Upper lobe of left lung (tissue), 6 donors: ENCODE measurements around the gene MAP3K13. TPM values are rescaled to one million over a fixed set of nuclear protein-coding genes. Genes with fewer than 3 reads are reported as not detected.

Experiments
- ATAC-seq, 2 donors: fragments of 200-7000 bp; cut with Tn5 transposase; one replicate each; pipeline ENCODE4 v1.9.1; 2022; ENCODE audit warnings: mild to moderate bottlenecking in 2 of 2, moderate library complexity in 2 of 2; ENCODE audit not compliant: low FRiP score in 2 of 2
- DNase-seq, 2 donors: peaks; one replicate each; pipeline ENCODE4 v3.0.0-alpha.2; 2019 to 2020
- H3K27ac ChIP-seq, 4 donors: fragments of 200-600 bp; sonication (generic); one replicate each; pipeline ENCODE4 v1.5.1; 2016 to 2019
- H3K27me3 ChIP-seq, 4 donors: fragments of 200-600 bp; sonication (generic); one replicate each; pipeline ENCODE4 v1.5.1; 2017 to 2019
- H3K36me3 ChIP-seq, 4 donors: fragments of 200-600 bp; sonication (generic); one replicate each; pipeline ENCODE4 v1.5.1; 2016 to 2019
- H3K4me1 ChIP-seq, 4 donors: fragments of 200-600 bp; sonication (generic); one replicate each; pipeline ENCODE4 v1.5.1; 2018 to 2019
- H3K4me3 ChIP-seq, 4 donors: fragments of 200-600 bp; sonication (generic); one replicate each; pipeline ENCODE4 v1.5.1; 2017 to 2019; ENCODE audit warnings: mild to moderate bottlenecking in 2 of 4, moderate library complexity in 1 of 4
- H3K9me3 ChIP-seq, 4 donors: fragments of 200-600 bp; sonication (generic); one replicate each; pipeline ENCODE4 v1.5.1; 2018 to 2019
- CTCF ChIP-seq, 6 experiments: fragments of 450-650 bp in 4 of 6; fragments of 200-600 bp in 2 of 6; sonication (generic) in 2 of 6; IDR thresholded peaks; one replicate each; pipeline ENCODE4 v1.5.1; 2016 to 2019; ENCODE audit warnings: antibody characterized with exemption in 6 of 6
- EP300 ChIP-seq, 4 donors: sonication (generic); formaldehyde crosslinking; IDR thresholded peaks; one replicate each; pipeline ENCODE4 v1.5.1; 2017; ENCODE audit warnings: antibody characterized with exemption in 4 of 4, control low read depth in 2 of 4
- POLR2A ChIP-seq, 4 donors: fragments of 450-650 bp; IDR thresholded peaks; one replicate each; pipeline ENCODE4 v1.5.1; 2016 to 2017; ENCODE audit warnings: antibody characterized with exemption in 4 of 4, mild to moderate bottlenecking in 2 of 4
- POLR2AphosphoS5 ChIP-seq, 2 donors: sonication (generic); formaldehyde crosslinking; IDR thresholded peaks; one replicate each; pipeline ENCODE4 v1.5.1; 2017; ENCODE audit warnings: antibody characterized with exemption in 2 of 2
- WGBS, 2 donors: methylation state at CpG; one replicate each; pipeline ENCODE4 v1.1.5; 2017 to 2018; 5-methylcytosine and 5-hydroxymethylcytosine counted together
- total RNA-seq, 6 donors: library from RNA; depleted of rRNA in 4 of 6; stranded (reverse); fragments of >200 nt in 4 of 6; gene quantifications; one replicate each; pipeline versions ENCODE4 v1.1.0 to v1.2.1, GENCODE V29; 2016 to 2021
- donor health status: DM: no; HTN: no; CAD: no; lungs with moderate emphysema.
- donor health status: DM: no; HTN: yes; CAD: no; lungs with severe emphysema.

MAP3K13 gene
- total RNA-seq, 6 donors from 2014 or later = 25.3 to 41.4 (median 31.2) TPM

GRCh38 chr3:185401319-185401955 is 38.5 kb downstream of the MAP3K13 start:
- 59 to 60% methylated on average over 7 of the region's 7 CpGs for WGBS, 2 donors
- no peak for TF ChIP-seq POLR2AphosphoS5 (IDR thresholded peaks at IDR 0.05)
- no peak for TF ChIP-seq EP300 (IDR thresholded peaks at IDR 0.05)
- TF ChIP-seq CTCF (IDR thresholded peaks at IDR 0.05) = no peak
- no peak for TF ChIP-seq POLR2A (IDR thresholded peaks at IDR 0.05)
- peaks cover 0 to 10% (median 0%) of the 10 kb centered on the region in 4 donors for H3K4me1 ChIP-seq
- no peaks in the 10 kb centered on the region for H3K36me3 ChIP-seq
- ATAC-seq = no peak
- no peak overlapping the region for H3K4me3 ChIP-seq
- H3K27ac ChIP-seq = no peak overlapping the region
- H3K9me3 ChIP-seq = no peaks in the 10 kb centered on the region
- no peaks in the 10 kb centered on the region for H3K27me3 ChIP-seq
- no peak for DNase-seq

GRCh38 chr3:185402561-185402960 is 39.6 kb downstream of the MAP3K13 start:
- no peaks in the 10 kb centered on the region for H3K9me3 ChIP-seq
- WGBS, 2 donors = 77 to 78% methylated on average over 5 of the region's 5 CpGs
- H3K4me1 ChIP-seq = peaks cover 0 to 13% (median 0%) of the 10 kb centered on the region in 4 donors
- TF ChIP-seq CTCF (IDR thresholded peaks at IDR 0.05) (no peak), EP300 (IDR thresholded peaks at IDR 0.05) (no peak), POLR2AphosphoS5 (IDR thresholded peaks at IDR 0.05) (no peak), POLR2A (IDR thresholded peaks at IDR 0.05) (no peak)
- H3K4me3 ChIP-seq = no peak overlapping the region
- no peak overlapping the region for H3K27ac ChIP-seq
- ATAC-seq (peak in 1 of 2 donors; percentile 43), DNase-seq (no peak)
- no peaks in the 10 kb centered on the region for H3K27me3 ChIP-seq
- H3K36me3 ChIP-seq = no peaks in the 10 kb centered on the region

- TF ChIP-seq CTCF (IDR thresholded peaks at IDR 0.05) = no peak
- TF ChIP-seq POLR2AphosphoS5 (IDR thresholded peaks at IDR 0.05) = no peak
- TF ChIP-seq EP300 (IDR thresholded peaks at IDR 0.05) = no peak
- TF ChIP-seq POLR2A (IDR thresholded peaks at IDR 0.05) = no peak
- H3K4me3 ChIP-seq = no peak overlapping the region
- no peaks in the 10 kb centered on the region for H3K9me3 ChIP-seq
- ATAC-seq (no peak), DNase-seq (no peak)
- no peaks in the 10 kb centered on the region for H3K27me3 ChIP-seq
- peaks cover 0 to 13% (median 0%) of the 10 kb centered on the region in 4 donors for H3K4me1 ChIP-seq
- no peaks in the 10 kb centered on the region for H3K36me3 ChIP-seq
- no peak overlapping the region for H3K27ac ChIP-seq
- 82% methylated on average over 3 of the region's 3 CpGs for WGBS, 2 donors
These were observed 40.1 kb downstream of the MAP3K13 start for GRCh38 chr3:185403002-185403401.

- Histone ChIP-seq H3K27me3 (no peaks in the 10 kb centered on the region), H3K4me1 (peaks cover 0 to 13% (median 0%) of the 10 kb centered on the region in 4 donors), H3K27ac (peak overlapping the region in 2 of 4 donors; percentile 52 to 65), H3K36me3 (no peaks in the 10 kb centered on the region), H3K9me3 (no peaks in the 10 kb centered on the region), H3K4me3 (no peak overlapping the region)
- TF ChIP-seq POLR2AphosphoS5 (IDR thresholded peaks at IDR 0.05) = no peak
- no peak for TF ChIP-seq POLR2A (IDR thresholded peaks at IDR 0.05)
- TF ChIP-seq CTCF (IDR thresholded peaks at IDR 0.05) = no peak
- no peak for TF ChIP-seq EP300 (IDR thresholded peaks at IDR 0.05)
- DNase-seq (no peak), ATAC-seq (no peak)
- 83 to 93% methylated on average over 4 of the region's 4 CpGs for WGBS, 2 donors
These were observed 42.3 kb downstream of the MAP3K13 start for GRCh38 chr3:185405243-185405642.

- peak overlapping the region; percentile 52 to 70 (median 66) for H3K27ac ChIP-seq
- no peaks in the 10 kb centered on the region for H3K36me3 ChIP-seq
- 52 to 60% methylated on average over 3 of the region's 3 CpGs for WGBS, 2 donors
- no peak overlapping the region for H3K4me3 ChIP-seq
- H3K9me3 ChIP-seq = no peaks in the 10 kb centered on the region
- TF ChIP-seq CTCF (IDR thresholded peaks at IDR 0.05) = no peak
- no peak for TF ChIP-seq EP300 (IDR thresholded peaks at IDR 0.05)
- TF ChIP-seq POLR2A (IDR thresholded peaks at IDR 0.05) = no peak
- no peak for TF ChIP-seq POLR2AphosphoS5 (IDR thresholded peaks at IDR 0.05)
- H3K27me3 ChIP-seq = no peaks in the 10 kb centered on the region
- peaks cover 0 to 13% (median 0%) of the 10 kb centered on the region in 4 donors for H3K4me1 ChIP-seq
- ATAC-seq = no peak
- DNase-seq = no peak
These were observed 42.7 kb downstream of the MAP3K13 start for GRCh38 chr3:185405664-185406063.
